GM18873 (cell line): ENCODE measurements around the gene OLFM1.

ENCODE experiments used
- ATAC-seq: cut with Tn5 transposase; IDR thresholded peaks from one replicate; pipeline ENCODE4 v1.9.1; 2021; ENCODE audit warnings: mild to moderate bottlenecking, moderate library complexity, moderate number of reproducible peaks; ENCODE audit not compliant: unreplicated experiment, low FRiP score

Gene OLFM1

GRCh38 chr9:135165003-135165711 lies 77.7 kb downstream of the OLFM1 start:
- no peak for ATAC-seq

DNA sequence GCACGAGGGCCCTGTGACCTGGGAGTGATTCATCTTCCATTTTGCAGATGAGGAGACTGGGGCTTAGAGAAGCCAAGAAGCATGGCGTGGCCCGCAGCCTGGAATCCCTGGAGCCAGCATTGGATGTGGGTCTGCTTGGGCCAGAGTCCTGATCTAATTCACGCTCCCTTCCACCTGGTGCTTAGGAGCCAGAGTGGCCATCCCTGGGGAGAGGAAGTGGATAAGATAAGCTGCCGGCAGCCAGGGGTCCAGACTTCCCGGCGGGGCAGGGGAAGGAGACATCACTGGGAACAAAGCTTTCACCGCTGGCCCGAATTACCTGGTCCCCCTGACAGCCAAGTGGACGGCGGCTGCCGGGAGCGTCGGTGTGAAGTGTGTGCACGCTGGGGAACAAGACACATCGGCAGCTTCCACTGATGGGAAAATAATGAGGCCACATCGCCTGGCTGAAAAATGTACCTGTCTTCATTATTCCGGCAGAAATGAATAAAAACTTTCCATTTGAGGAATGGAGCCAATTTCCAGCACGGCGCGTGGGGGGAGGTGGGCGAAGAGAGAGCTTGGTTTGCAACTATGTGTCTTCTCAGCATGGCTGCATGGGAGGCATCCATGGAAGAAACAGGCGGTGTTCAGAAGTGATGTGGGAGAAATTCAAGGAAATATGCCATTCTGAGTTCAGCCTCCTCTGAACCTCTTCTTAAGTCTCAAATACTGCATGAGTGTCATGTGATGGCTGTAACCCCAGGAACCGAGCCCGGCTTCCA lies 78.5 kb downstream of the OLFM1 start:
- no peak for ATAC-seq

- no peak for ATAC-seq
Observed at GRCh38 chr9:135166565-135166964, 79.1 kb downstream of the OLFM1 start.

- no peak for ATAC-seq
Observed at GRCh38 chr9:135167356-135167755, 79.9 kb downstream of the OLFM1 start.

- no peak for ATAC-seq
Observed at GRCh38 chr9:135167849-135168655, 80.6 kb downstream of the OLFM1 start.

GRCh38 chr9:135169709-135170226 lies 82.3 kb downstream of the OLFM1 start:
- no peak for ATAC-seq

DNA sequence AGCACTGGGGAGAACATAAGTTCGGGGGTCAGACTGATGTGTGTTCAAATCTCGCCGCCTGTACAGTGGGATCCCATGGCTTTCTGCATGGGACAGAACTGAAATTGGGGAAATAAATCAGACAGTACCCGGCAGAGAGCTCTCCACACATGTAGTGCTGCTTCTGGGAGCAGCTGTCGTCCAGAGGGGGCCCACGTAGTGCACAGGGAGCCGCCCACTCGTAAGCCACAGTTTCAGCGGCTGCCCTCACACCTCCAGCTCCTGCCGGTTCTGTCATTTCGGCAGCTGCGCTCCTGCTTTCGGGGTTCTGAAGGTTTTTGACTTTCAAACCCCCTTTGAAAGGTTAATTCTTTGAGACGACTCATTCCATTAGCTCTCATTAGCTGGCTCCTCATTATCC lies 83.1 kb downstream of the OLFM1 start:
- no peak for ATAC-seq
